ENCODE measurements around the gene PLEKHG1. TPM values are rescaled to one million over a fixed set of nuclear protein-coding genes. Genes with fewer than 3 reads are reported as not detected.
A peak's percentile ranks its signal among the peaks of the same experiment; 100 is the strongest.

PLEKHG1 gene
- total RNA-seq, 6 experiments from 2014 or later: 8.7 to 20.3 (median 11.8) TPM

GRCh38 chr6:150560884-150561219, 38.8 kb upstream of the PLEKHG1 start:
- H3K36me3 ChIP-seq: no peaks in the 10 kb centered on the region
- 80% methylated on average over 5 of the region's 6 CpGs for WGBS (ENCODE audit: insufficient coverage, low coverage, low lambda C conversion rate, missing lambda C conversion rate)
- DNase-seq: no peak
- H3K9me3 ChIP-seq: no peaks in the 10 kb centered on the region
- TF ChIP-seq CTCF (IDR thresholded peaks at IDR 0.05): no peak
- no peak for TF ChIP-seq POLR2A (IDR thresholded peaks at IDR 0.05)
- no peak overlapping the region for H3K27ac ChIP-seq
- no peak overlapping the region for H3K4me3 ChIP-seq
- no peaks in the 10 kb centered on the region for H3K27me3 ChIP-seq
- H3K4me1 ChIP-seq: peaks cover 0 to 5% (median 0%) of the 10 kb centered on the region in 4 donors
- ATAC-seq: no peak
- intact Hi-C loops (cut with DNase I): no loop called here

GRCh38 chr6:150565945-150566344, 33.7 kb upstream of the PLEKHG1 start:
- no peak for TF ChIP-seq CTCF (IDR thresholded peaks at IDR 0.05)
- no peak for TF ChIP-seq POLR2A (IDR thresholded peaks at IDR 0.05)
- Histone ChIP-seq H3K27me3 (no peaks in the 10 kb centered on the region), H3K4me1 (peaks cover 0 to 26% (median 4%) of the 10 kb centered on the region in 4 donors), H3K27ac (no peak overlapping the region), H3K36me3 (no peaks in the 10 kb centered on the region), H3K4me3 (no peak overlapping the region), H3K9me3 (no peaks in the 10 kb centered on the region)
- intact Hi-C loops (cut with DNase I): no loop called here
- WGBS (ENCODE audit: insufficient coverage, low coverage, low lambda C conversion rate, missing lambda C conversion rate): 31% methylated on average over 2 of the region's 2 CpGs
- DNase-seq (no peak), ATAC-seq (peak; percentile 54 to 86 (median 69))

- Histone ChIP-seq H3K4me3 (no peak overlapping the region), H3K27ac (peak overlapping the region in 1 of 3 donors; percentile 2), H3K4me1 (peaks cover 0 to 26% (median 4%) of the 10 kb centered on the region in 4 donors), H3K27me3 (no peaks in the 10 kb centered on the region), H3K9me3 (no peaks in the 10 kb centered on the region), H3K36me3 (no peaks in the 10 kb centered on the region)
- TF ChIP-seq POLR2A (IDR thresholded peaks at IDR 0.05) (no peak), CTCF (IDR thresholded peaks at IDR 0.05) (no peak)
- ATAC-seq (peak in 1 of 4 donors; percentile 44), DNase-seq (no peak)
- intact Hi-C loops (cut with DNase I): no loop called here
These were observed 33.2 kb upstream of the PLEKHG1 start for GRCh38 chr6:150566486-150566885.

GRCh38 chr6:150567380-150567779, 32.3 kb upstream of the PLEKHG1 start:
- intact Hi-C loops (cut with DNase I): no loop called here
- DNase-seq (no peak), ATAC-seq (peak; percentile 63 to 73 (median 68))
- Histone ChIP-seq H3K4me3 (no peak overlapping the region), H3K36me3 (no peaks in the 10 kb centered on the region), H3K4me1 (peaks cover 0 to 27% (median 4%) of the 10 kb centered on the region in 4 donors), H3K27ac (peak overlapping the region in 1 of 3 donors; percentile 2), H3K27me3 (no peaks in the 10 kb centered on the region), H3K9me3 (no peaks in the 10 kb centered on the region)
- TF ChIP-seq POLR2A (IDR thresholded peaks at IDR 0.05) (no peak), CTCF (IDR thresholded peaks at IDR 0.05) (no peak)
- WGBS (ENCODE audit: insufficient coverage, low coverage, low lambda C conversion rate, missing lambda C conversion rate): 40% methylated on average over 3 of the region's 3 CpGs

GRCh38 chr6:150567823-150568383, 31.8 kb upstream of the PLEKHG1 start:
- Histone ChIP-seq H3K27ac (no peak overlapping the region), H3K27me3 (no peaks in the 10 kb centered on the region), H3K4me3 (no peak overlapping the region), H3K36me3 (no peaks in the 10 kb centered on the region), H3K4me1 (peaks cover 0 to 33% (median 7%) of the 10 kb centered on the region in 4 donors), H3K9me3 (no peaks in the 10 kb centered on the region)
- intact Hi-C loops (cut with DNase I): no loop called here
- WGBS (ENCODE audit: insufficient coverage, low coverage, low lambda C conversion rate, missing lambda C conversion rate): 83% methylated on average over 2 of the region's 3 CpGs
- no peak for TF ChIP-seq CTCF (IDR thresholded peaks at IDR 0.05)
- no peak for TF ChIP-seq POLR2A (IDR thresholded peaks at IDR 0.05)
- no peak for DNase-seq
- ATAC-seq: peak in 1 of 4 donors; percentile 25

Data from right lobe of liver (tissue), 6 donors.